ENCODE results near the gene HMX1.

GRCh38 chr4:8895295-8895694 lies 23.7 kb upstream of the HMX1 start:
- TF ChIP-seq CTCF (IDR thresholded peaks at IDR 0.05): no peak
- TF ChIP-seq POLR2A (IDR thresholded peaks at IDR 0.05): no peak

Data from breast epithelium (tissue), 3 donors.